PC-9 (cell line): ENCODE measurements around the gene CRTC3. TPM values are rescaled to one million over a fixed set of nuclear protein-coding genes. Genes with fewer than 3 reads are reported as not detected.

Experiments
- BruUV-seq: library from RNA; stranded (reverse); fragments of 400-500 nt; replicated peaks from 2 replicates; lab custom pipeline; 2021; lab: Mats Ljungman, UMichigan
- CTCF ChIA-PET: fragments of 300-600 bp; sonication (Branson Sonifier 250); formaldehyde crosslinking; loops from one replicate; lab custom pipeline; 2022; ENCODE audit warnings: antibody characterized with exemption; lab: Charles Lee
- POLR2A ChIA-PET: fragments of 300-600 bp; sonication (Branson Sonifier 250); formaldehyde crosslinking; loops from one replicate; lab custom pipeline; 2022; ENCODE audit warnings: antibody characterized with exemption; ENCODE audit not compliant: unreplicated experiment; lab: Charles Lee
- DNase-seq, 2 experiments: peaks; one replicate each; pipeline versions ENCODE4 v3.0.0 to v3.0.0-alpha.2; 2015 to 2022; ENCODE audit warnings: mixed read lengths in 1 of 2
- H2AFZ ChIP-seq: fragments of 200-600 bp; sonication (generic); 2 replicates; pipeline ENCODE4 v1.8.1; 2017; ENCODE audit warnings: antibody characterized with exemption
- H3F3A ChIP-seq: fragments of 200-600 bp; sonication (generic); 2 replicates; pipeline ENCODE4 v1.8.1; 2017; ENCODE audit warnings: antibody characterized with exemption, mild to moderate bottlenecking, low read depth; ENCODE audit not compliant: insufficient read depth
- H3K27ac ChIP-seq: fragments of 200-600 bp; sonication (generic); 2 replicates; pipeline ENCODE4 v1.6.1; 2016; ENCODE audit warnings: mixed run types
- H3K27me3 ChIP-seq: fragments of 200-600 bp; sonication (generic); 2 replicates; pipeline ENCODE4 v1.6.1; 2016; ENCODE audit warnings: low read depth, mixed run types; ENCODE audit not compliant: insufficient read depth
- H3K36me3 ChIP-seq: fragments of 200-600 bp; sonication (generic); 2 replicates; pipeline ENCODE4 v1.6.1; 2016; ENCODE audit warnings: low read depth, mixed run types
- H3K4me1 ChIP-seq: fragments of 200-600 bp; sonication (generic); replicated peaks from 2 replicates; pipeline ENCODE4 v1.6.1; 2016; ENCODE audit warnings: mixed run types; ENCODE audit not compliant: insufficient read depth
- H3K4me2 ChIP-seq: fragments of 200-600 bp; sonication (generic); 2 replicates; pipeline ENCODE4 v1.6.1; 2017; ENCODE audit warnings: mixed run types
- H3K4me3 ChIP-seq: fragments of 200-600 bp; sonication (generic); 2 replicates; pipeline ENCODE4 v1.6.1; 2016; ENCODE audit warnings: mixed run types
- H3K79me2 ChIP-seq: fragments of 200-600 bp; sonication (generic); 2 replicates; pipeline ENCODE4 v1.6.1; 2017; ENCODE audit warnings: low read depth, mixed run types
- H3K9me2 ChIP-seq: fragments of 200-600 bp; sonication (generic); 2 replicates; pipeline ENCODE4 v1.8.1; 2017; ENCODE audit warnings: mild to moderate bottlenecking; ENCODE audit not compliant: insufficient read depth
- H3K9me3 ChIP-seq: fragments of 200-600 bp; sonication (generic); 2 replicates; pipeline ENCODE4 v1.8.1; 2016; ENCODE audit warnings: low read depth; ENCODE audit not compliant: insufficient read depth
- H4K20me1 ChIP-seq: fragments of 200-600 bp; sonication (generic); 2 replicates; pipeline ENCODE4 v1.8.1; 2017; ENCODE audit not compliant: insufficient read depth
- EZH2 ChIP-seq: fragments of 200-600 bp; sonication (generic); IDR thresholded peaks from 2 replicates; pipeline ENCODE4 v1.8.0; 2017; ENCODE audit warnings: antibody characterized with exemption, low read depth
- intact Hi-C: fragments of 100-400 bp; cut with micrococcal nuclease; formaldehyde crosslinking; loops from one replicate; pipeline ENCODE4 v1.10.0; 2022; ENCODE audit not compliant: unreplicated experiment
- total RNA-seq: library from RNA; stranded (reverse); gene quantifications from 2 replicates; pipeline ENCODE4 v1.2.3, GENCODE V29; 2021
- TF ChIP-seq, protein P1 (sequence below): fragments of 200-600 bp; sonication (generic); conservative IDR thresholded peaks from 2 replicates; pipeline ENCODE4 v1.6.1; 2017; ENCODE audit warnings: mixed run types, antibody characterized with exemption, mild to moderate bottlenecking, moderate library complexity

CRTC3 gene
- total RNA-seq, 1 experiment from 2014 or later, result 18.6 TPM

DNA sequence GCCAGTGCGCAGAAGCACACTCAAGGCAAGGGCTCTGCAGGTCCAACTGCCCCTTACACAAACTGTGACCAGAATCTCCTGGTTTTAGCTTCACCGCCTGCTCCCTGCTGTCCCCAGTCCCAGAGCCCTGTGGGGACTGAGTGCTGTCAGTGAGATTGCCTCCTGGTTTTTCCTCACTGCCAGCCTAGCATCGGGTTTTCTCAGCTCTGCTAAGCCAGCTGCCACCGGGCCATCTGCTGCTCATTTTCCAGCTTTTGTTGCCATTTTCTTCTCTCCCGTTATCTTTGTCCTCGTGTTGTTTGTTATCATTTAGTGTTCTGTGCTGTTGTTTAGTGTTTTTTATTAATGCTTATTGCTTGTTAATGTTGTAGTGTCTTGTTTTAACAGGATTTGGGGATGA is 108.0 kb downstream of the CRTC3 start:
- Histone ChIP-seq H3K79me2 (no peaks in the 10 kb centered on the region), H3K36me3 (0 out of 2 replicates have a peak, but pooled peaks cover 7% of the 10 kb centered on the region), H3K27me3 (no peaks in the 10 kb centered on the region), H3F3A (no peaks in the 10 kb centered on the region; the same call in 1 of the 2 replicates), H3K4me3 (no peak overlapping the region), H3K4me2 (no peak overlapping the region), H3K9me3 (no peaks in the 10 kb centered on the region), H3K4me1 (no peaks in the 10 kb centered on the region), H2AFZ (no peak overlapping the region), H3K9me2 (no peaks in the 10 kb centered on the region), H3K27ac (no peak overlapping the region), H4K20me1 (no peaks in the 10 kb centered on the region)
- TF ChIP-seq EZH2, result no peak
- TF ChIP-seq, protein P1, sequence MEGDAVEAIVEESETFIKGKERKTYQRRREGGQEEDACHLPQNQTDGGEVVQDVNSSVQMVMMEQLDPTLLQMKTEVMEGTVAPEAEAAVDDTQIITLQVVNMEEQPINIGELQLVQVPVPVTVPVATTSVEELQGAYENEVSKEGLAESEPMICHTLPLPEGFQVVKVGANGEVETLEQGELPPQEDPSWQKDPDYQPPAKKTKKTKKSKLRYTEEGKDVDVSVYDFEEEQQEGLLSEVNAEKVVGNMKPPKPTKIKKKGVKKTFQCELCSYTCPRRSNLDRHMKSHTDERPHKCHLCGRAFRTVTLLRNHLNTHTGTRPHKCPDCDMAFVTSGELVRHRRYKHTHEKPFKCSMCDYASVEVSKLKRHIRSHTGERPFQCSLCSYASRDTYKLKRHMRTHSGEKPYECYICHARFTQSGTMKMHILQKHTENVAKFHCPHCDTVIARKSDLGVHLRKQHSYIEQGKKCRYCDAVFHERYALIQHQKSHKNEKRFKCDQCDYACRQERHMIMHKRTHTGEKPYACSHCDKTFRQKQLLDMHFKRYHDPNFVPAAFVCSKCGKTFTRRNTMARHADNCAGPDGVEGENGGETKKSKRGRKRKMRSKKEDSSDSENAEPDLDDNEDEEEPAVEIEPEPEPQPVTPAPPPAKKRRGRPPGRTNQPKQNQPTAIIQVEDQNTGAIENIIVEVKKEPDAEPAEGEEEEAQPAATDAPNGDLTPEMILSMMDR, result no peak
- no peak for DNase-seq
- no TSS peak for BruUV-seq
- CTCF ChIA-PET, result no interaction called here
- intact Hi-C loops, result no loop called here
- POLR2A ChIA-PET, result no interaction called here

DNA sequence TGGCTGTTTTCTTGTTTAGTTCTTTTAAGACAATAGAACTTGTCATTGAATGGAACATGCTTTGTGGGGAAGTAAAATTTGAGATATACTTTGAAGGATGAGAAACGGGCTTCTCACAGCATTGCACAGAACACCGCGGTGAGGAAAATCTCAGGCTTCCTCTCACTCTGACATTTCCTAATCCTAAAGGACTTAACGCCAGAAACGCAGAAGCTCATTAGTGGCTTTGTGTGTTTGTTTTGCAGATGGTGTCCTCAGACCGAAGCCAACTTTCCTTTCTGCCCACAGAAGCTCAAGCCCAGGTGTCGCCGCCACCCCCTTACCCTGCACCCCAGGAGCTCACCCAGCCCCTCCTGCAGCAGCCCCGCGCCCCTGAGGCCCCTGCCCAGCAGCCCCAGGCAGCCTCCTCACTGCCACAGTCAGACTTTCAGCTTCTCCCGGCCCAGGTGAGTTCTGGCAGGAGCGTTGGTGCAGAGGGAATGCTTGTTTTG is 108.5 kb downstream of the CRTC3 start:
- H2AFZ ChIP-seq, result no peak overlapping the region
- no peaks in the 10 kb centered on the region for H3K4me1 ChIP-seq
- intact Hi-C loops, result no loop called here
- no peaks in the 10 kb centered on the region for H3K9me3 ChIP-seq
- H3K27me3 ChIP-seq, result no peaks in the 10 kb centered on the region
- H3K79me2 ChIP-seq, result no peaks in the 10 kb centered on the region
- H3K4me3 ChIP-seq, result no peak overlapping the region
- no peaks in the 10 kb centered on the region for H3K9me2 ChIP-seq
- no peak overlapping the region for H3K27ac ChIP-seq
- DNase-seq, result no peak
- H3F3A ChIP-seq, result no peaks in the 10 kb centered on the region; the same call in 1 of the 2 replicates
- TF ChIP-seq, protein P1, result no peak
- no peak for TF ChIP-seq EZH2
- H4K20me1 ChIP-seq, result no peaks in the 10 kb centered on the region
- ChIA-PET POLR2A (no interaction called here), CTCF (no interaction called here)
- H3K36me3 ChIP-seq, result 0 out of 2 replicates have a peak, but pooled peaks cover 2% of the 10 kb centered on the region
- H3K4me2 ChIP-seq, result no peak overlapping the region
- no TSS peak for BruUV-seq

DNA sequence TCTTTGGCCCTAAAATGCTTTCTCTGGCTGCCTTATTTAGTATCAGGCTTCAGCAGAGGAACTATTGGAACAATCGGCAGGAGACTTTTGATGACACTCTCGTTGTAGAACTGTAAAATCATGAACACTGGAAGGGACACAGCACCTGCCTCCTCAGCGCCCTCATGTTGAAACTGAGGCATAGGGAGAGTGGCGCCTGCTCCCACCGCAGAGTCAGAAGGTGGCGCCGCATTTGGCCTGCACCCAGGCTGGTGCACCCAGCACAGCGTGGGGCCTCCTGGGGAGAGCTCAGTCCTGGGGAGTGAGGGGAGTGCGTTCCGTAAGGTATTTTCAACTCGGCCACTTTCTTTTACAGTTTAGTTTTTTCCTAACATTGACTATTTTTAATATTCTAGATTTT is 109.2 kb downstream of the CRTC3 start:
- ChIA-PET CTCF (no interaction called here), POLR2A (no interaction called here)
- Histone ChIP-seq H4K20me1 (no peaks in the 10 kb centered on the region), H3K27me3 (no peaks in the 10 kb centered on the region), H3K4me2 (no peak overlapping the region), H3K9me2 (no peaks in the 10 kb centered on the region), H3K9me3 (no peaks in the 10 kb centered on the region), H3F3A (no peaks in the 10 kb centered on the region; the same call in 1 of the 2 replicates), H3K4me3 (no peak overlapping the region), H3K79me2 (no peaks in the 10 kb centered on the region), H2AFZ (no peak overlapping the region), H3K27ac (no peak overlapping the region), H3K4me1 (no peaks in the 10 kb centered on the region), H3K36me3 (no peaks in the 10 kb centered on the region)
- intact Hi-C loops, result no loop called here
- BruUV-seq, result no TSS peak
- TF ChIP-seq EZH2, result no peak
- TF ChIP-seq, protein P1, result no peak
- no peak for DNase-seq
